Muscle of leg (tissue), 11 donors: ENCODE results near the gene BAZ2B. TPM values are rescaled to one million over a fixed set of nuclear protein-coding genes. Genes with fewer than 3 reads are reported as not detected.
"Not testable (repeated sequence)": the region's sequence is repeated elsewhere in the genome, so short reads cannot be mapped to it uniquely, and the experiment has no call there.

ENCODE experiments used
- DNase-seq: peaks from one replicate; pipeline ENCODE4 v3.0.0; 2013
- H3K27ac ChIP-seq: one replicate; pipeline ENCODE4 v1.5.1; 2013; ENCODE audit warnings: mild to moderate bottlenecking, low read length, control low read depth
- H3K27me3 ChIP-seq: one replicate; pipeline ENCODE4 v1.6.1; 2013; ENCODE audit warnings: low read length; ENCODE audit not compliant: control insufficient read depth, insufficient read depth
- H3K36me3 ChIP-seq: one replicate; pipeline ENCODE4 v1.6.1; 2013; ENCODE audit warnings: low read length; ENCODE audit not compliant: control insufficient read depth, insufficient read depth
- H3K4me1 ChIP-seq: one replicate; pipeline ENCODE4 v1.6.1; 2013; ENCODE audit warnings: low read length; ENCODE audit not compliant: control insufficient read depth, insufficient read depth
- H3K4me3 ChIP-seq: one replicate; pipeline ENCODE4 v1.5.1; 2013; ENCODE audit warnings: low read length, control low read depth
- H3K9me3 ChIP-seq: replicated peaks from 2 replicates; pipeline ENCODE4 v1.6.1; 2013; ENCODE audit warnings: low read depth, low read length; ENCODE audit not compliant: control insufficient read depth
- WGBS: methylation state at CpG from one replicate; pipeline ENCODE4 v1.1.5; 2013; ENCODE audit warnings: missing lambda C conversion rate; ENCODE audit not compliant: insufficient coverage; 5-methylcytosine and 5-hydroxymethylcytosine counted together
- polyA plus RNA-seq, 8 donors: library from polyadenylated mRNA; unstranded; fragments of 120-200 nt; gene quantifications; one replicate each; pipeline versions ENCODE4 v1.2.1 to v1.2.3, GENCODE V29; 2013; ENCODE audit warnings: inconsistent platforms in 1 of 8, low replicate concordance in 1 of 8; ENCODE audit not compliant: insufficient read length in 8 of 8, insufficient read depth in 1 of 8
- total RNA-seq: library from RNA; stranded (reverse); fragments of 120-200 nt; gene quantifications from one replicate; pipeline ENCODE4 v1.2.4, GENCODE V29; 2013

BAZ2B gene
- total and polyA plus RNA-seq, 9 donors = 20.8 to 60.5 (median 33.6) TPM

GRCh38 chr2:159402160-159402559 is 214.2 kb downstream of the BAZ2B start:
- DNase-seq, H3K4me1 ChIP-seq, H3K36me3 ChIP-seq, H3K9me3 ChIP-seq, H3K4me3 ChIP-seq, H3K27me3 ChIP-seq, H3K27ac ChIP-seq: not testable (repeated sequence)
- 100% methylated on average over 2 of the region's 5 CpGs for WGBS

DNA sequence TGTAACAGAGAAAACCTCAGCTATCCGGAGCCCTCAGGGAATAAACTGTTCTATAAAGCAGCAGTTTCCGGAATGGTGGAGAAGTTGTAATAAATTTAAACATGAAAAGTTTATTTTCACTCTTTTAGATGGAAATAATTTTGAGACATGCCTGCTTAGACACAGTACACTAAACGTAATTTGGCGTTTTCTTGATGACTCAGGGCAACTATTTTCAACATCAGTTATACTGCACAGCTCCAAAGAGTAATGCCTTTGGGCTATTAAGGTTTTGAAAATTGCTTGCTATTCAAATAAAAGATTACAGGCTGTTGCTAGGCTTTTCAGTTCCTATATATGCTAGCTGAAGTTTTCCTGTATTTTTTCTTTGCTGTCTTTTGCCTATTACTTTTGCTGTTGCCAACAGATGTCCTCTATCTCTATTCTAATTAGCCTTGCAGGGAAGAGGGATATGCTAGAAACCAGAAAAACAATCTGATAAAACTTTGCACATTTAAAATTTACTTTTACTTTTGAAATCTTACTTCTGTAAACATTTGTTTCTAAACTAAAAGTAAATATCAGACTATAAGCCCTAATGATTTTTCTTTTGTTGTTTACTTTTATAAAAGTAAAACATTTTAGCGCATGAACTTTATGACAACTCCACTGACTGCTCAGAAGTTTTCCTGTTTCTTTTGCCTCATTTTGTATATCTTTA is 216.5 kb downstream of the BAZ2B start:
- Histone ChIP-seq H3K27ac (no peak overlapping the region), H3K36me3 (peaks cover 2% of the 10 kb centered on the region)

DNA sequence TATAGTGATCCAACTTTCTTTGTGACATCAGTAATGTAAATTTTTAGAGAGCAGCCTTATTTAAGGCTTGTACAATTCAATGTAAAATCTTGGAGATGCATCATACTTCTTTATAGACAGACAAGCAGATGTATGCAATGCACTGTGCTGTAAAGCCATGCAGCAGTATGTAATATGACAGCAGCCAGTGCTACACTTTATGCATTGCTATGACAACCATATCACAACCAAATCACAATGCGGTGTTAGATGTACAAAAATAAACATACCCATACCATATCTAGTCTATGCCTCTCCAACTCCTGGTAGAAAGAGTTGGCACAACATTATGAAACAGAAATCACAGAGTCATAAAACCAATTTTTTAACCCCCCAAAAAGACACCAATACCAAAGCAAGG is 219.5 kb downstream of the BAZ2B start:
- no CpG with 5 or more reads among the region's 1 CpG for WGBS
- no peaks in the 10 kb centered on the region for H3K4me1 ChIP-seq
- peaks cover 5% of the 10 kb centered on the region for H3K36me3 ChIP-seq
- H3K27me3 ChIP-seq = no peaks in the 10 kb centered on the region
- no peak overlapping the region for H3K4me3 ChIP-seq
- no peaks in the 10 kb centered on the region for H3K9me3 ChIP-seq
- no peak overlapping the region for H3K27ac ChIP-seq
- no peak for DNase-seq

More for the DNA sequence above, 216.5 kb downstream of the BAZ2B start:
- no CpG with 5 or more reads among the region's 5 CpGs for WGBS
- Histone ChIP-seq H3K4me1 (no peaks in the 10 kb centered on the region), H3K27me3 (no peaks in the 10 kb centered on the region), H3K4me3 (no peak overlapping the region), H3K9me3 (no peaks in the 10 kb centered on the region)
- DNase-seq = no peak

DNA sequence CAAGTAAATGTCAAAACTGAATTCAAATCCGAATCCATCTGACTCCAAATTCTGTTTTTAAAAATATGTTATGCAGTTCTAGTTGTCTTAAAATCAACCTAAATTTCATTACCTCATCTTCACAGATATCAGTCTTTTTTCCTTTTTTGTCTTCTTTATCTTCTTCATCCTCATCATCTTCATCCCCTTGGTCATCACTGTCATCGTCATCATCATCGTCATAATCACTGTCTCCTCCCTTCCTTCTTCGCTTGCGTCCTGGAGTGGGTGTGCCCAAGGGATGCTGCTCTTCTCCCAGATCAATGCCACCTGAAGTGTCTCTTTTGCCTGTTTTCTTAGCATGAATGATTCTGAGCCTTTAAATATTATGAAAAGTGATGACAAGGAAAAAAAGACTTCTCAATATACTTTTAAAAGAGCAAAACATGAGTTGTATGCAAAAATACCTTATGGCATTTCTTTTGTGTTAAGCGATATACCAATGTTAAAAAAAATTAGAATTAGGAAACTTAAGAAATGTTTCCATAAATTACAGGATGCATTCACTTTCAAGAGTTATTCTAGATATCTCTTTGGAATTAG is 233.8 kb downstream of the BAZ2B start:
- Histone ChIP-seq H3K27ac (no peak overlapping the region), H3K4me3 (no peak overlapping the region), H3K9me3 (no peaks in the 10 kb centered on the region), H3K36me3 (peaks cover 21% of the 10 kb centered on the region), H3K27me3 (no peaks in the 10 kb centered on the region), H3K4me1 (no peaks in the 10 kb centered on the region)
- DNase-seq = no peak
- 100% methylated on average over 1 of the region's 6 CpGs for WGBS

DNA sequence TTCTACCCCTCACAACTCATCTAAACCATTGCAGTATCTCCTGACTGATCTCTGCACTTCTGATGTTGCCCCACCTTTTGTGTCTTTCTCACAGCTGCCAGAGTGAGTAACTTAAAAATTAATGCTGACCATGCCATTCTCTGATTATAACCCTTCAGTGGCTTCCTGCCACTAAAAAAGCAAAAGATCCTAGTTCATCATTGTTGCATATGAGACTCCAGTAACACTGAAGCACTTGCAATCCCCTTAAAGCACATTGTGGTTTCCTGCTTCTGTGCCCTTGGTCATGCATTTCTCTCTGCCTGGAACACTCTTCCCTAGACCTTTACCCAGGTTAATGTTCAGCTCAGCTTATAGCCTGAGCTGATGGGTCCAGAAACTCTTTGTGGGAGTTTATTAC is 234.8 kb downstream of the BAZ2B start:
- Histone ChIP-seq H3K36me3 (peaks cover 21% of the 10 kb centered on the region), H3K4me1 (no peaks in the 10 kb centered on the region), H3K27ac (no peak overlapping the region), H3K4me3 (no peak overlapping the region), H3K27me3 (no peaks in the 10 kb centered on the region), H3K9me3 (no peaks in the 10 kb centered on the region)
- no peak for DNase-seq

- Histone ChIP-seq H3K27me3 (no peaks in the 10 kb centered on the region), H3K27ac (no peak overlapping the region), H3K4me1 (no peaks in the 10 kb centered on the region), H3K4me3 (no peak overlapping the region), H3K36me3 (peaks cover 17% of the 10 kb centered on the region), H3K9me3 (no peaks in the 10 kb centered on the region)
- no peak for DNase-seq
- no CpG with 5 or more reads among the region's 1 CpG for WGBS
These were observed 235.6 kb downstream of the BAZ2B start for GRCh38 chr2:159380685-159381239.

- no CpG with 5 or more reads among the region's 1 CpG for WGBS
These were observed 237.2 kb downstream of the BAZ2B start for GRCh38 chr2:159379181-159379580.

DNA sequence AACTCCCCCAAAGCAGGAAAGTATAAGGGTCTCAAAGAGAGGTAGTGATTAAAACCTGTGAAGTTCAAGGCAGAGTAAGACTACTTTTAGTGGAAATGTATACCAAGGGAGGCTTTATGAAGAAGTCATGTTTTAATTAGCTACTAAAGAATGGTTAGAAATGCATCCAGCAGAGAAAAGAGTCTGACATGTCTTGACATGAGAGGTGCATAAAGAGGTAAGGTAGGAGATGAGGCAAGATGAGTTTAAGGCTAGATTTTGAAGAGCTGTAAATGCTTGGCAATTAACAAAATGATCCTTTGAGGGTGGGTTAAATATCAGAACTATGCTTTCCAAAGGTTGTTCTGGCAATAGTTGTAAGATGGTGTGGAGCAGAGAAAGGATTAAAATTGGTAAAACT is 241.1 kb downstream of the BAZ2B start:
- H3K9me3 ChIP-seq = no peaks in the 10 kb centered on the region
- H3K4me3 ChIP-seq = no peak overlapping the region
- no peaks in the 10 kb centered on the region for H3K27me3 ChIP-seq
- peaks cover 23% of the 10 kb centered on the region for H3K36me3 ChIP-seq
- H3K27ac ChIP-seq = no peak overlapping the region
- no peaks in the 10 kb centered on the region for H3K4me1 ChIP-seq
- DNase-seq = no peak

More at GRCh38 chr2:159379181-159379580, 237.2 kb downstream of the BAZ2B start:
- H3K27ac ChIP-seq = no peak overlapping the region
- H3K27me3 ChIP-seq = no peaks in the 10 kb centered on the region
- no peak for DNase-seq
- peaks cover 16% of the 10 kb centered on the region for H3K36me3 ChIP-seq
- no peaks in the 10 kb centered on the region for H3K4me1 ChIP-seq
- no peak overlapping the region for H3K4me3 ChIP-seq
- no peaks in the 10 kb centered on the region for H3K9me3 ChIP-seq

- H3K4me1 ChIP-seq = no peaks in the 10 kb centered on the region
- WGBS = 89% methylated on average over 1 of the region's 2 CpGs
- no peaks in the 10 kb centered on the region for H3K27me3 ChIP-seq
- no peaks in the 10 kb centered on the region for H3K9me3 ChIP-seq
- peaks cover 33% of the 10 kb centered on the region for H3K36me3 ChIP-seq
- no peak overlapping the region for H3K4me3 ChIP-seq
- H3K27ac ChIP-seq = no peak overlapping the region
- no peak for DNase-seq
These were observed 244.8 kb downstream of the BAZ2B start for GRCh38 chr2:159371506-159371905.

GRCh38 chr2:159366538-159366937 is 249.8 kb downstream of the BAZ2B start:
- DNase-seq = no peak
- WGBS = 94% methylated on average over 2 of the region's 3 CpGs
- Histone ChIP-seq H3K9me3 (no peaks in the 10 kb centered on the region), H3K4me3 (no peak overlapping the region), H3K36me3 (peaks cover 54% of the 10 kb centered on the region), H3K27me3 (no peaks in the 10 kb centered on the region), H3K4me1 (no peaks in the 10 kb centered on the region), H3K27ac (no peak overlapping the region)
